Spleen (tissue), 7 donors: ENCODE measurements around the gene KIAA1586.

Experiments
- CTCF ChIP-seq, 11 experiments: fragments of 200-600 bp in 7 of 11; fragments of 450-650 bp in 4 of 11; sonication (generic) in 4 of 11; IDR thresholded peaks in 8 of 11; conservative IDR thresholded peaks in 3 of 11; 1 replicate in 7 of 11; 2 replicates in 4 of 11; pipeline versions ENCODE4 v1.4.0 to v1.8.0; 2016 to 2021; ENCODE audit warnings: antibody characterized with exemption in 11 of 11, inconsistent platforms in 4 of 11, mild to moderate bottlenecking in 1 of 11
- POLR2A ChIP-seq, 3 donors: fragments of 450-650 bp; IDR thresholded peaks; one replicate each; pipeline ENCODE4 v1.5.1; 2017; ENCODE audit warnings: antibody characterized with exemption in 3 of 3, mild to moderate bottlenecking in 1 of 3
- POLR2AphosphoS5 ChIP-seq, 3 donors: sonication (generic); formaldehyde crosslinking; IDR thresholded peaks; one replicate each; pipeline ENCODE4 v1.5.1; 2017; ENCODE audit warnings: antibody characterized with exemption in 3 of 3
- donor health status: DM: no; HTN: no; CAD: no; lungs with moderate emphysema.
- donor health status: DM: no; HTN: no; CAD: no.
- donor health status: DM: no; HTN: no; CAD: no.

DNA sequence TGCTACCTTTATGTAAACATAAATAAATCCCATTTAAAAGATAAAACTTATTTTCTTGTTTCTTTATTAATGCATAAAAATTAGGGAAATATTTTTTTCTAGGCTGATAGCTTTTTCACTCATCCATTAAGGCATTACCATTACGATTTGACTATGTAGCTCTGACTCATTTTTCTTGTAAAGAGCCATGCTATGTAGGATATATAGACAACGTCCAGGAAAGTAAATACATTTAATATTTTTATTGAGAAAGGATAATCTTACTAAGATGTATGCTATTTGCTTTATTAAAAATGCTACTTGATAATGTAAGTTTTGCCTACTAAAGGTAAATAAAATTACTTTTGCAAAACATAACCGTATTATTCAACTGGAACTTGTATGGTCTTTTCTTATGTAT lies 19.2 kb upstream of the KIAA1586 start:
- TF ChIP-seq POLR2A (IDR thresholded peaks at IDR 0.05) (no peak), CTCF (IDR thresholded peaks at IDR 0.05 in 8 of 11, conservative IDR thresholded peaks at IDR 0.05 in 3 of 11) (no peak), POLR2AphosphoS5 (IDR thresholded peaks at IDR 0.05) (no peak)
